NCI-H345 treated with DMSO at 0.1 percent for 48 hours (cell line): ENCODE data around the gene KCNJ13.

ENCODE experiments used
- DNase-seq: peaks from one replicate; lab custom pipeline; 2025; ENCODE audit not compliant: unreplicated experiment; lab: John Stamatoyannopoulos, UW

Gene KCNJ13

GRCh38 chr2:232776435-232776834 lies at the start of gene KCNJ13:
TSS of gene KCNJ13 (minus strand) at chr2:232776565. CDS start at chr2:232771362, 5,203 bp downstream.
- DNase-seq, result no peak

GRCh38 chr2:232817756-232818155 lies 41.4 kb upstream of the KCNJ13 start:
- DNase-seq, result no peak

- DNase-seq, result no peak
Observed at GRCh38 chr2:232816657-232817056, 40.3 kb upstream of the KCNJ13 start.

GRCh38 chr2:232815569-232815968 lies 39.2 kb upstream of the KCNJ13 start:
- no peak for DNase-seq

GRCh38 chr2:232810444-232810843 lies 34.1 kb upstream of the KCNJ13 start:
- DNase-seq, result no peak

GRCh38 chr2:232809349-232810124 lies 33.2 kb upstream of the KCNJ13 start:
- DNase-seq, result no peak

- DNase-seq, result no peak
Observed at GRCh38 chr2:232802091-232802490, 25.7 kb upstream of the KCNJ13 start.

GRCh38 chr2:232800166-232800565 lies 23.8 kb upstream of the KCNJ13 start:
- DNase-seq, result no peak

GRCh38 chr2:232798187-232798586 lies 21.8 kb upstream of the KCNJ13 start:
- DNase-seq, result no peak

- DNase-seq, result no peak
Observed at GRCh38 chr2:232795920-232796319, 19.6 kb upstream of the KCNJ13 start.

GRCh38 chr2:232794981-232795380 lies 18.6 kb upstream of the KCNJ13 start:
- DNase-seq, result no peak

GRCh38 chr2:232793271-232793670 lies 16.9 kb upstream of the KCNJ13 start:
- no peak for DNase-seq

- DNase-seq, result no peak
Observed at GRCh38 chr2:232791518-232791917, 15.2 kb upstream of the KCNJ13 start.

GRCh38 chr2:232789082-232789481 lies 12.7 kb upstream of the KCNJ13 start:
- no peak for DNase-seq

- no peak for DNase-seq
Observed at GRCh38 chr2:232787806-232788205, 11.4 kb upstream of the KCNJ13 start.

- no peak for DNase-seq
Observed at GRCh38 chr2:232783278-232783677, 6.9 kb upstream of the KCNJ13 start.

- no peak for DNase-seq
Observed at GRCh38 chr2:232781765-232782164, 5.4 kb upstream of the KCNJ13 start.

- no peak for DNase-seq
Observed at GRCh38 chr2:232779934-232780333, 3.6 kb upstream of the KCNJ13 start.

GRCh38 chr2:232779465-232779864 lies 3.1 kb upstream of the KCNJ13 start:
- DNase-seq, result no peak

GRCh38 chr2:232777276-232777675 lies 911 bp upstream of the KCNJ13 start:
- DNase-seq, result no peak

- DNase-seq, result no peak
Observed at GRCh38 chr2:232773815-232774214, 2.5 kb downstream of the KCNJ13 start.

- DNase-seq, result no peak
Observed at GRCh38 chr2:232772531-232772930, 3.8 kb downstream of the KCNJ13 start.

- no peak for DNase-seq
Observed at GRCh38 chr2:232771870-232772269, 4.5 kb downstream of the KCNJ13 start.
